PC-3 (cell line): ENCODE data around the gene ZNF835.

Source experiments
- CTCF ChIP-seq: fragments of 300-600 bp; sonication (generic); conservative IDR thresholded peaks from 2 replicates; pipeline ENCODE4 v1.5.1; 2017; ENCODE audit warnings: antibody characterized with exemption, low read depth, mild to moderate bottlenecking, low read length
- EZH2 ChIP-seq: fragments of 300-600 bp; sonication (generic); IDR thresholded peaks from one replicate; pipeline ENCODE4 v1.6.1; 2017; ENCODE audit warnings: antibody characterized with exemption, mild to moderate bottlenecking, low read length; ENCODE audit not compliant: unreplicated experiment

DNA sequence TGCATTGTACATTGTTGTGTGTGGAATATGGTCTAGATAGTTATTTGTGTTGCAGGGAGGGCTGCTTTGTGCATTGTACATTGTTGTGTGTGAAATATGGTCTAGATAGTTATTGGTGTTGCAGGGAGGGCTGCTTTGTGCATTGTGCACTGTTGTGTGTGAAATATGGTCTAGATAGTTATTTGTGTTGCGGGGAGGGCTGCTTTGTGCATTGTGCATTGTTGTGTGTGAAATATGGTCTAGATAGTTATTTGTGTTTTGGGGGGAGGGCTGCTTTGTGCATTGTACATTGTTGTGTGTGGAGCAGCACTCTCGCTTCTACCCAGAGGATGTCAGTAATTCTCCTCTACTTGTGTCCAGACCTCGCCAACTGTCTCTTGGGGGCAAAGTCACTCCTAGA lies 36.3 kb upstream of the ZNF835 start:
- TF ChIP-seq CTCF, result no peak
- no peak for TF ChIP-seq EZH2
